Adipocyte (in vitro differentiated cells): Measurements from ENCODE around the gene SEC31A.
"Not testable (repeated sequence)": the region's sequence is repeated elsewhere in the genome, so short reads cannot be mapped to it uniquely, and the experiment has no call there.

ENCODE experiments used
- DNase-seq: peaks from one replicate; pipeline ENCODE4 v3.0.0-alpha.2; 2015; ENCODE audit warnings: low read depth
- H3K27me3 ChIP-seq: replicated peaks from 2 replicates; pipeline ENCODE4 v1.7.0; 2013; ENCODE audit warnings: mild to moderate bottlenecking, low read length, moderate library complexity; ENCODE audit not compliant: control insufficient read depth, insufficient read depth
- H3K36me3 ChIP-seq: 2 replicates; pipeline ENCODE4 v1.7.0; 2013; ENCODE audit warnings: low read length, mild to moderate bottlenecking, moderate library complexity; ENCODE audit not compliant: control insufficient read depth, insufficient read depth, severe bottlenecking
- H3K4me1 ChIP-seq: 2 replicates; pipeline ENCODE4 v1.7.0; 2013; ENCODE audit warnings: mild to moderate bottlenecking, low read length, moderate library complexity; ENCODE audit not compliant: control insufficient read depth, insufficient read depth
- H3K4me3 ChIP-seq: 2 replicates; pipeline ENCODE4 v1.7.0; 2013; ENCODE audit warnings: mild to moderate bottlenecking, low read length, moderate library complexity
- H3K9ac ChIP-seq: 2 replicates; pipeline ENCODE4 v1.7.0; 2013; ENCODE audit warnings: mild to moderate bottlenecking, low read length, moderate library complexity
- H3K9me3 ChIP-seq: 2 replicates; pipeline ENCODE4 v1.7.0; 2013; ENCODE audit warnings: mild to moderate bottlenecking, low read length, moderate library complexity; ENCODE audit not compliant: control insufficient read depth

The SEC31A gene

DNA sequence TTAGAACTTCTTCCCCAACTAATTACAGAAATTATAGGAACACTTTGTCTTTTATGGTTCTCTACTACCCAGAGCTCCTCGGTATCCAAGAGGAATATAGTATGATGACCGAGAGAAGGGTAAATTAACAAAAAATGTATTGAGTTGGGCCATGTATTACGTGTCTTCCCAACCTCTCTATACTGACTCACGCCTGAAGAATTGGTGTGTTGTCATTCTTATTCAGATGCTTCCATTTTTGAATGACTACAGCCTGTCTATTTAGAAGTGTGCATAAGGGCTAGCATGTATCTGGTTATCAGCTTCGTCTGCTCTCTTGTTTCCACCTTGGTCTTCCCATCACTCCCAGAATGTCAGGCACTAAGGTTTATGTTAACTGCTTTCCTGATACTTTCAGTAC lies 67.9 kb downstream of the SEC31A start:
- no peak overlapping the region for H3K9ac ChIP-seq
- peaks cover 99% of the 10 kb centered on the region for H3K36me3 ChIP-seq
- DNase-seq: peak; percentile 73
- H3K27me3 ChIP-seq: no peaks in the 10 kb centered on the region
- no peaks in the 10 kb centered on the region for H3K4me1 ChIP-seq
- no peak overlapping the region for H3K4me3 ChIP-seq
- no peaks in the 10 kb centered on the region for H3K9me3 ChIP-seq

DNA sequence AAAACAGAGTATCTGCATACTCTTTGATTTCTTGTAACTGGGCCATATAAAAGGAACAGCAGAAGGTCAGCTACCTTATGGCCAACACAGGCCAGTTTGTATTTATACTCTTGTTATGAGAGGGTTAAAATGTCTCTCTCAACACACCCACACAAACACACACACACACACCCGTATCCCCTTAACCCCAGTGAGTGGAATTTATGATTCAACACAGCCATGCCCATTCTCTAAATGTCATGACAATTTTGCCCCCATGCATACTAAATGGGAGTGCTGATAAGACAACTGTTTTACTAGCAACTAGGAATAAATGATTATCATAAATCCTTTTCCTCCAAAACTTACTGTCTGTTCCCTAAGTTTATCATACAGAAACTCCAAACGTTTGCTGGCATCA lies 70.3 kb downstream of the SEC31A start:
- no peaks in the 10 kb centered on the region for H3K9me3 ChIP-seq
- no peak overlapping the region for H3K4me3 ChIP-seq
- H3K4me1 ChIP-seq: no peaks in the 10 kb centered on the region
- H3K9ac ChIP-seq: peak overlapping the region; percentile 21
- DNase-seq: no peak
- no peaks in the 10 kb centered on the region for H3K27me3 ChIP-seq
- peaks cover 89% of the 10 kb centered on the region for H3K36me3 ChIP-seq

DNA sequence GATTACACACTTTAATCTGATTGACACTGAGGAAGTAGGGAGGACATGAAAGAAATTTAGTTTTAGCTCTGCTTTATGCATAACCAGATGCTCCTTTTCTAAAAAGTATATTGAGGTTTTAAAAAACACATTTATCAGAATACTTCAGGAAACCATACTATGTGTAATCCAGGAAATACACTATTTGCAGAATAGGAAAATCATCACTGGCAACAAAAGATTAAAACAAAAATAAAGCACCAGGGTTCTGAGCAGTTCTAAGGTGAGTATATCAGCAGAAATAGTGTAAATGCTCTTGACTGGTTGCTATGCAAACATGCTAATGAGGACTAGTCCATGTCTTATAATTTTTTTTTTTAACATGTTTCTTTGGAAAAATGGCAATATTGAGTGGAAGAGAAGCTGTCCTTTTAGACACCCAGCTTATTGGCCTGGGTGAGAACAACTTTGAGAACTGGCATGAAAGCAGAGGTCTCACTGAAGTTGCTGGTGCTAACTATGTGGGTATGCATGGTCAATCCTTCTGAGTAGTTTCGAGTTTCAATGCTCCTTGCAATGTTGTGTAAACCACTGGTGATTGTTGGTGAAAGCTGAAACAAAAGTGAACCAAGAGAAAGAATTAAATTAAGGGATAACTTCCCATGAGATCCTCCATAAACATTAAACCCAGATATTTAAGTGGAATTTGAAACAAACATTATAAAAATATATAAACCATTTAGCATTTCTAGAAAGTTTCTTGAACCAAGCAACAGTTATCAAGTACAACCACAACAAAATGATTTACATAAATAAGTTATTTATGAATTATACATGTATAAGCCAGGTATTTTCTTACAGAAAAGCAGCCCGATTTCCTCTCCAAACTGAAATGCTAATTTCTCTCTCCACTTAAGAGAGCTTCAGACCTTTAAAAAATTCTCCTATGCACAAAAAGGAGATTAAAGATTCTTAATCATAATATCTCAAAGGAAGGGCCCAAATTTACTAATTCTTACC lies 72.0 kb downstream of the SEC31A start:
- H3K36me3 ChIP-seq: peaks cover 71% of the 10 kb centered on the region
- no peak overlapping the region for H3K9ac ChIP-seq
- no peaks in the 10 kb centered on the region for H3K27me3 ChIP-seq
- H3K4me3 ChIP-seq: no peak overlapping the region
- no peak for DNase-seq
- no peaks in the 10 kb centered on the region for H3K4me1 ChIP-seq
- H3K9me3 ChIP-seq: no peaks in the 10 kb centered on the region

DNA sequence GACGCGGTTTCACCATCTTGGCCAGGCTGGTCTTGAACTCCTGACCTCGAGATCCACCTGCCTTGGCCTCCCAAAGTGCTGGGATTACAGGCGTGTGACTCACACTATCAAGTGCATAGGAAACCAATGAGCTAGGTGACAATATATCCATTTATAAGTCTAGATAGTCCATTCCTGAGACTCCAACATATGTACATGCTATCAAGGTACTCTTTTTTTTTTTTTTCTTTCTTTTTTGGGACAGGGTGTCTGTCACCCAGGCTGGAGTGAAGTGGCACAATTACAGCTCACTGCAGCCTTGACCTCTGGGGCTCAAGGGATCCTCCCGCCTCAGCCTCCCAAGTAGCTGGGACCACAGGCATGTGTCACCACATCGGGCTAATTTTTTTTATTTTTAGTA lies 74.1 kb downstream of the SEC31A start:
- H3K4me1 ChIP-seq, H3K9me3 ChIP-seq, H3K27me3 ChIP-seq, DNase-seq, H3K4me3 ChIP-seq, H3K9ac ChIP-seq: not testable (repeated sequence)
- H3K36me3 ChIP-seq: peaks cover 52% of the 10 kb centered on the region

DNA sequence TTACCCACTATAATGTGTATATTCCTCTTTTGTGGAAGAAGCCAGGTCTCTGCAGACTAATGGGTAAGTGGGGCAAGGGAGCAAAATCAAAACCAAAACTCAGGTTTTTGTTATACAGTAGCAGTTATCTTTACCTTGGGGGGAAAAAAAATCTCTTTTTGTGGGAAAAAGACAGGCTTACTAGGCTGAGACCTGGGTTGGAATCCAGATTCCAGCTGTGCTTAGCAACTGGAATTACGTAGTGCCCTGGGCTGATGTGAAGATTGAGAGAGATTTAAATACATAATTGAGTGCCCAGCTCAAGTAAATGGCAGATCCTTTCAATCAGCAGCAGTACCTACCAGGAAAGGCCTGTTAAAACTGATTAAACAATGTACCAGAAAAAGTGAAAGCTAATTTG lies 76.9 kb downstream of the SEC31A start:
- DNase-seq: no peak
- Histone ChIP-seq H3K4me1 (peaks cover 5% of the 10 kb centered on the region), H3K9ac (no peak overlapping the region), H3K27me3 (no peaks in the 10 kb centered on the region), H3K4me3 (no peak overlapping the region), H3K36me3 (peaks cover 24% of the 10 kb centered on the region), H3K9me3 (no peaks in the 10 kb centered on the region)

DNA sequence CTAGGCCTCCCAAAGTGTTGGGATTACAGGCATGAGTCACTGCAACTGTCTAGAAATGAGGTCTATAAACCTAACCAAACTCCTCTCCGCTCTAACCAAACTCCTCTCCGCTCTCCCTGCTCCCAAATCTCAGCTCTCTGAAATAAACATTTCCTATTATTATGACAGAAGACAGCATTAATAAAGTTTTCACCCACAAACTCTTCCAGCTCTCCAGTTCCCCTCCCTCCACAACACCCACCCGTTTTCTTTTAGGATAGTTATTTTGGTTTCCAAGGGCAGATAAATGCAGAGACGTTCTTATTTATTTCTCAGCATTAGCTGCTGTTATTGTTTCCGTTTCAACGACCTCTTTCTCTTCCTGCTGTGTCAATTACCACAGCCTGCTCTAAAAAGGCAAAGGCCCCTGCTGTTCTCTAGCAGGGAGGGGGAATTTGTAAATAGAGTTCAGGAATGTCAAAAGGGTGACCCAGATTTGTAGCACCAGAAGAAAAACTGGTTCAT lies 79.1 kb downstream of the SEC31A start:
- Histone ChIP-seq H3K9me3 (no peaks in the 10 kb centered on the region), H3K36me3 (peaks cover 2% of the 10 kb centered on the region), H3K27me3 (no peaks in the 10 kb centered on the region), H3K4me1 (peaks cover 5% of the 10 kb centered on the region), H3K9ac (no peak overlapping the region), H3K4me3 (no peak overlapping the region)
- no peak for DNase-seq

DNA sequence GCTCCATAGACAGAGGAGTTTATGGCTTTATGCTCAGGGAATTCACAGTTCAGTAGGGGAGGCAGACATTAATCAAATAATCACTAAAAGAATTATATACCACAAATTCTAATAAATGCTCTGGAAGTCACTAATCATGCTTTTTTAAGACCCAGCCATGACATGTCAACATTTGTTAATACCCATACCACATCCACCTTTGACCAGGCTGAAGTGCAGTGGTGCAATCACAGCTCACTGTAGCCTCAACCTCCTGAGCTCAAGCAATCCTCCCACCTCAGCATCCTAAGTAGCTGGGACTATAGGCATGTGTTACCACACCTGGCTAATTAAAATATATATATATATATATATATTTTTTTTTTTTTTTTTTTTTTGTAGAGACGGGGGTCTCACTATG lies 79.6 kb downstream of the SEC31A start:
- Histone ChIP-seq H3K4me1 (peaks cover 5% of the 10 kb centered on the region), H3K9me3 (no peaks in the 10 kb centered on the region), H3K36me3 (no peaks in the 10 kb centered on the region), H3K9ac (no peak overlapping the region), H3K27me3 (no peaks in the 10 kb centered on the region), H3K4me3 (no peak overlapping the region)
- DNase-seq: no peak

DNA sequence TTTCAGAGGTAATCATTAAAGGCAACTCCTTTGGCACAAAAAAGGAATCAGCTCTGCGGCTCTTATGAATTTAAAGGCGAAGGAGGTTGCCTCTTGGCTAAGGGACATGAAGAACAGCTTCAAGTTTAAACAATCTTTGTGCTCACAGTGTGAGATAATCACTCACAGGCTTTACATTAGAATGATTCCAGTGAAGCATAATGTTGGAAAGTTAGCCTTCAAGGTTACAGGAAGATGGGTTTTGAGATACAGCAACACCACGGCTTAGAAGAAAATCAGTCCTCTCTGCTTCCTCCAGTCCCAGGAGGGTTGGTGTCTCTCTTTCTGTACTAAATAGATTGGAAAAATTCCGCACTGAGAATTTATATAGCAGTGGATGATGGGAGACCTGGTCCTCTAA lies 80.8 kb downstream of the SEC31A start:
- H3K27me3 ChIP-seq: no peaks in the 10 kb centered on the region

DNA sequence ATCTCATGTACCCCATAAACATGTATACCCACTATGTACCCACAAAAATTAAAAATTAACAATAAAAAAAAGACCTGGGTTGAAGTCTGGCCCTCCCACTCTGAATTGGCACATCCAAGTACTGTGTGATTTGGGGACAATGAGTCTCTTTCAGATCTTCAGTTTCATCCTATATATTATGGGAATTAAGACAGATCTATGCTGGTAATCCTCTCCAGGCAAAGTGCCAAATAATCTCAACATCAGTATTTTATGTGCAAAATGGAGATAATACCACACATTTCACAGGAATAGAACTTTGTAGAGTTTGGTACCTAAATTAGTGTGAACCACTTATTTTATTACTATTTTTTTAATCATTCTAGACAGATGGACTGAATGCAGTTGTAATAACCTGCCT lies 81.3 kb downstream of the SEC31A start:
- H3K4me3 ChIP-seq: no peak overlapping the region
- DNase-seq: no peak
- H3K27me3 ChIP-seq: no peaks in the 10 kb centered on the region
- no peak overlapping the region for H3K9ac ChIP-seq
- H3K9me3 ChIP-seq: no peaks in the 10 kb centered on the region
- no peaks in the 10 kb centered on the region for H3K36me3 ChIP-seq
- H3K4me1 ChIP-seq: peaks cover 5% of the 10 kb centered on the region

More for the DNA sequence above, 80.8 kb downstream of the SEC31A start:
- Histone ChIP-seq H3K4me1 (peaks cover 5% of the 10 kb centered on the region), H3K9ac (no peak overlapping the region), H3K36me3 (no peaks in the 10 kb centered on the region), H3K9me3 (no peaks in the 10 kb centered on the region), H3K4me3 (no peak overlapping the region)
- DNase-seq: no peak

DNA sequence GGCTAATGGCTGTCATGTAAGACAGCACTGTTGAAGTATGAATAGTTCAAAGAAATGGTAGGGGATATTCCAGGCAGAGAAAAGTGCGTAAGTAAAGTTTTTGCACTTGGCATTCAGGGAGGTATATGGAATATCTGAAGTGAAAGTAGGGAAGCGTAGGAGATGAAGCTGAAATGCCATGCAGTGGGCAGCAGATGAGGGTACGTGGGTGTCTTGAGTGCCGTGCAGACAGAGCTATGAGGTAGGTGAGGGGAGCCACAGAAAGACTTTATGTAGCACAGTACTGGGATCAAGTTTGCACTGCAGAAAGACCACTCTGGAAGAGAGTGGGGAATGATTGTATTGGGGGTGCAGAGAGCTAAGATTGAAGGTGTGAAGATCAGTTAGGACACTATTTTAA lies 87.2 kb downstream of the SEC31A start:
- Histone ChIP-seq H3K9ac (no peak overlapping the region), H3K36me3 (no peaks in the 10 kb centered on the region), H3K27me3 (no peaks in the 10 kb centered on the region), H3K9me3 (no peaks in the 10 kb centered on the region), H3K4me3 (no peak overlapping the region), H3K4me1 (peaks cover 5% of the 10 kb centered on the region)
- DNase-seq: no peak

DNA sequence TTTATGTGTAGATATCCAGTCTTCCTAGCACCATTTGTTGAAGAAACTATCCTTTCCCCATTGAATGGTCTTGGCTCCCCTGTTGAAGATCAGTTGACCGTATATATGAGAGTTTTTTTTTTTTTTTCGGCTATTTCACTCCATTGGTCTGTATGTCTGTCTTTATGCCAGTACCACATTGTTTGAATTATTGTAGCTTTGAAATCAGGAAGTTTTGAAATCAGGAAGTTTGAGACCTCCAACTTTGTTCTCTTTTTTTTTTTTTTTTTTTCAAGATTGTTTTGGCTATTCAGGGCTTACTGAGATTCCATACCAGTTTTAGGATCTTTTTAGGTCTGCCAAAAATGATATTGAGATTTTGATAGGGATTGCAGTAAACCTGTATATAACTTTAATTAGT lies 88.0 kb downstream of the SEC31A start:
- H3K4me3 ChIP-seq: no peak overlapping the region
- H3K4me1 ChIP-seq: peaks cover 5% of the 10 kb centered on the region
- H3K27me3 ChIP-seq: no peaks in the 10 kb centered on the region
- no peak for DNase-seq
- no peaks in the 10 kb centered on the region for H3K9me3 ChIP-seq
- H3K36me3 ChIP-seq: no peaks in the 10 kb centered on the region
- no peak overlapping the region for H3K9ac ChIP-seq
